Stimulated activated CD4-positive, alpha-beta T cell treated with anti-CD3 and anti-CD28 coated beads, Interleukin-1b, Interleukin-23, amount 100 ng/mL, for 24 hours (primary cell): ENCODE data around the gene ABCB9.
A peak's percentile ranks its signal among the peaks of the same experiment; 100 is the strongest.
"Not testable (repeated sequence)": the region's sequence is repeated elsewhere in the genome, so short reads cannot be mapped to it uniquely, and the experiment has no call there.

Experiments used
- DNase-seq, 4 experiments: peaks; one replicate each; pipeline ENCODE4 v3.0.0-alpha.2; 2020; ENCODE audit warnings: low read depth in 4 of 4, low spot score in 1 of 4

Gene ABCB9

GRCh38 chr12:122895704-122896636 is 70.3 kb downstream of the ABCB9 start, which contains the start of gene VPS37B:
Gene VPS37B (minus strand): TSS chr12:122896124. CDS start chr12:122896062, 62 bp downstream.
- peak; percentile 61 to 84 (median 71) for DNase-seq

GRCh38 chr12:122895320-122895703 is 71.0 kb downstream of the ABCB9 start:
- no peak for DNase-seq

GRCh38 chr12:122894193-122895121 is 71.8 kb downstream of the ABCB9 start:
- DNase-seq = no peak

GRCh38 chr12:122893208-122894153 is 72.8 kb downstream of the ABCB9 start:
- no peak for DNase-seq

GRCh38 chr12:122892724-122893123 is 73.5 kb downstream of the ABCB9 start:
- not testable (repeated sequence) for DNase-seq

- no peak for DNase-seq
Measured at GRCh38 chr12:122891661-122892525, 74.4 kb downstream of the ABCB9 start.

GRCh38 chr12:122889761-122890520 is 76.3 kb downstream of the ABCB9 start:
- DNase-seq = no peak

GRCh38 chr12:122888232-122888752 is 78.0 kb downstream of the ABCB9 start:
- DNase-seq = no peak

- no peak for DNase-seq
Measured at GRCh38 chr12:122887819-122888212, 78.4 kb downstream of the ABCB9 start.

GRCh38 chr12:122886851-122887818 is 79.1 kb downstream of the ABCB9 start:
- peak in 1 of 4 experiments; percentile 36 for DNase-seq

- DNase-seq = no peak
Measured at GRCh38 chr12:122886161-122886560, 80.1 kb downstream of the ABCB9 start.

GRCh38 chr12:122884860-122885259 is 81.4 kb downstream of the ABCB9 start:
- no peak for DNase-seq

- no peak for DNase-seq
Measured at GRCh38 chr12:122884091-122884826, 82.0 kb downstream of the ABCB9 start.

GRCh38 chr12:122882908-122883558 is 83.2 kb downstream of the ABCB9 start:
- no peak for DNase-seq

GRCh38 chr12:122880668-122881067 is 85.6 kb downstream of the ABCB9 start:
- DNase-seq = no peak

GRCh38 chr12:122880155-122880667 is 86.1 kb downstream of the ABCB9 start:
- DNase-seq = no peak
